ENCODE results near the gene CHIC2. TPM values are rescaled to one million over a fixed set of nuclear protein-coding genes. Genes with fewer than 3 reads are reported as not detected.

Gene CHIC2
- total and polyA plus RNA-seq, 2 of the 4 experiments (the other 2 are of a cell fraction): 20.4 to 26.3 TPM

- Histone ChIP-seq H2AK5ac (ENCODE audit: low read depth, low read length) (no peak overlapping the region), H3K4me2 (ENCODE audit: low read depth, low read length) (no peak overlapping the region), H3K18ac (ENCODE audit: low read depth, low read length) (no peak overlapping the region), H3K36me3 (ENCODE audit: control insufficient read depth, insufficient read depth, low read length) (peaks cover 6% of the 10 kb centered on the region), H4K5ac (ENCODE audit: low read depth, low read length) (no peak overlapping the region), H2BK120ac (ENCODE audit: low read depth, low read length) (no peak overlapping the region), H3K23ac (ENCODE audit: low read depth, low read length) (no peak overlapping the region), H3K27me3 (ENCODE audit: control insufficient read depth, insufficient read depth, low read length) (no peaks in the 10 kb centered on the region), H3K14ac (replicated peaks; ENCODE audit: low read depth, low read length) (no peak overlapping the region), H3K9me1 (ENCODE audit: insufficient read depth, low read length) (no peaks in the 10 kb centered on the region), H3K56ac (ENCODE audit: extremely low read depth, insufficient read depth, low read length) (no peak overlapping the region), H2BK20ac (ENCODE audit: low read depth, low read length) (no peak overlapping the region), H4K91ac (ENCODE audit: insufficient read depth, low read depth, low read length) (no peak overlapping the region), H4K20me1 (ENCODE audit: insufficient read depth, low read length) (peaks cover 37% of the 10 kb centered on the region; the same call in 1 of the 2 replicates), H3K79me1 (ENCODE audit: low read depth in 1 of 2, low read length in 2 of 2) (peaks cover 21 to 46% of the 10 kb centered on the region in 2 experiments), H2BK5ac (ENCODE audit: low read depth, low read length, poor library complexity, severe bottlenecking) (no peak overlapping the region), H3K4me3 (ENCODE audit: insufficient read depth, low read depth, low read length) (no peak overlapping the region), H4K8ac (ENCODE audit: low read depth in 2 of 2, low read length in 2 of 2) (no peak overlapping the region), H2BK15ac (ENCODE audit: low read depth, low read length) (no peak overlapping the region), H2AK9ac (replicated peaks; ENCODE audit: low read depth, low read length, poor library complexity) (no peak overlapping the region), H3K4ac (ENCODE audit: low read depth, low read length) (no peak overlapping the region), H3K4me1 (ENCODE audit: control insufficient read depth, insufficient read depth, low read length) (0 out of 2 replicates have a peak, but pooled peaks cover 1% of the 10 kb centered on the region), H3K9ac (ENCODE audit: low read depth, low read length) (no peak overlapping the region), H2AFZ (replicated peaks; ENCODE audit: low read length, poor library complexity) (no peak overlapping the region), H3K9me3 (ENCODE audit: control insufficient read depth, insufficient read depth, low read length) (no peaks in the 10 kb centered on the region), H3K27ac (ENCODE audit: insufficient read depth, low read length) (no peak overlapping the region)
- ATAC-seq (ENCODE audit: low read depth) (no peak), DNase-seq (no peak)
- intact Hi-C loops (cut with micrococcal nuclease): no loop called here
- in situ Hi-C loops (cut with MboI; ENCODE audit: low sequenced_read_pairs): no loop called here
- ChIA-PET CTCF (interaction anchor here (0.6 to 1.3 kb wide), 3 partner anchors 14 to 109 kb away, joined by 3 to 5 read pairs (median 4); no protein-coding TSS in a partner anchor), POLR2A (ENCODE audit: unreplicated experiment) (no interaction called here)
- WGBS, 2 experiments (ENCODE audit: extremely low coverage in 2 of 2, insufficient read length in 1 of 2): no CpG with 5 or more reads among the region's 2 CpGs
- dilution Hi-C loops (cut with HindIII; ENCODE audit: low sequenced_read_pairs, unreplicated experiment): no loop called here
- BruUV-seq (replicated peaks): no TSS peak
- TF ChIP-seq CEBPB (IDR thresholded peaks at IDR 0.05; ENCODE audit: low read depth, low read length) (no peak), FOS (IDR thresholded peaks at IDR 0.05; ENCODE audit: low read depth, low read length) (no peak), NFE2L2 (IDR thresholded peaks at IDR 0.05; ENCODE audit: low read depth, low read length) (no peak)
- TF ChIP-seq, protein P1, sequence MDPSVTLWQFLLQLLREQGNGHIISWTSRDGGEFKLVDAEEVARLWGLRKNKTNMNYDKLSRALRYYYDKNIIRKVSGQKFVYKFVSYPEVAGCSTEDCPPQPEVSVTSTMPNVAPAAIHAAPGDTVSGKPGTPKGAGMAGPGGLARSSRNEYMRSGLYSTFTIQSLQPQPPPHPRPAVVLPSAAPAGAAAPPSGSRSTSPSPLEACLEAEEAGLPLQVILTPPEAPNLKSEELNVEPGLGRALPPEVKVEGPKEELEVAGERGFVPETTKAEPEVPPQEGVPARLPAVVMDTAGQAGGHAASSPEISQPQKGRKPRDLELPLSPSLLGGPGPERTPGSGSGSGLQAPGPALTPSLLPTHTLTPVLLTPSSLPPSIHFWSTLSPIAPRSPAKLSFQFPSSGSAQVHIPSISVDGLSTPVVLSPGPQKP (IDR thresholded peaks at IDR 0.05; ENCODE audit: borderline replicate concordance, low read depth, low read length): no peak
Measured at GRCh38 chr4:54017308-54017707, 47.1 kb downstream of the CHIC2 start.
